Activated CD4-positive, alpha-beta T cell treated with anti-CD3 and anti-CD28 coated beads for 24 hours (primary cell): ENCODE data around the gene KHSRP.
A peak's percentile ranks its signal among the peaks of the same experiment; 100 is the strongest.
"Not testable (repeated sequence)": the region's sequence is repeated elsewhere in the genome, so short reads cannot be mapped to it uniquely, and the experiment has no call there.

Experiments
- DNase-seq, 2 donors: peaks; one replicate each; pipeline ENCODE4 v3.0.0-alpha.2; 2020; ENCODE audit warnings: low read depth in 2 of 2

The KHSRP gene

GRCh38 chr19:6418562-6418932 lies 6.1 kb downstream of the KHSRP start:
- DNase-seq = no peak

- DNase-seq = no peak
Observed at GRCh38 chr19:6417713-6418561, 6.7 kb downstream of the KHSRP start.

GRCh38 chr19:6416658-6417405 lies 7.8 kb downstream of the KHSRP start:
- no peak for DNase-seq

- no peak for DNase-seq
Observed at GRCh38 chr19:6415591-6416190, 8.9 kb downstream of the KHSRP start.

- no peak for DNase-seq
Observed at GRCh38 chr19:6414793-6415590, 9.6 kb downstream of the KHSRP start.

GRCh38 chr19:6413721-6414643 lies 10.6 kb downstream of the KHSRP start:
- no peak for DNase-seq

- no peak for DNase-seq
Observed at GRCh38 chr19:6413291-6413690, 11.3 kb downstream of the KHSRP start.

- DNase-seq = peak; percentile 29 to 41
Observed at GRCh38 chr19:6412447-6413091, 12.0 kb downstream of the KHSRP start.

- DNase-seq = no peak
Observed at GRCh38 chr19:6412061-6412446, 12.6 kb downstream of the KHSRP start.

GRCh38 chr19:6409346-6409745 lies 15.3 kb downstream of the KHSRP start:
- DNase-seq = no peak

- no peak for DNase-seq
Observed at GRCh38 chr19:6406401-6406800, 18.2 kb downstream of the KHSRP start.

- DNase-seq = no peak
Observed at GRCh38 chr19:6402837-6403608, 21.6 kb downstream of the KHSRP start.

GRCh38 chr19:6402058-6402457 lies 22.6 kb downstream of the KHSRP start:
- no peak for DNase-seq

- DNase-seq = not testable (repeated sequence)
Observed at GRCh38 chr19:6400062-6400944, 24.3 kb downstream of the KHSRP start.

- DNase-seq = no peak
Observed at GRCh38 chr19:6396305-6396704, 28.3 kb downstream of the KHSRP start.

- no peak for DNase-seq
Observed at GRCh38 chr19:6394831-6395230, 29.8 kb downstream of the KHSRP start.

- peak in 1 of 2 donors; percentile 70 for DNase-seq
Observed at GRCh38 chr19:6393983-6394412, 30.6 kb downstream of the KHSRP start.
